H1 (cell line): ENCODE data around the gene NCL. TPM values are rescaled to one million over a fixed set of nuclear protein-coding genes. Genes with fewer than 3 reads are reported as not detected.

Source experiments
- JUN ChIP-seq: IDR thresholded peaks from 2 replicates; pipeline ENCODE4 v1.6.1; 2011; ENCODE audit warnings: low read depth, mild to moderate bottlenecking, improper control_type of control experiment, low read length
- JUND ChIP-seq: IDR thresholded peaks from 2 replicates; pipeline ENCODE4 v1.6.1; 2011; ENCODE audit warnings: mild to moderate bottlenecking, improper control_type of control experiment, low read length
- TAF1 ChIP-seq: IDR thresholded peaks from 2 replicates; pipeline ENCODE4 v1.6.1; 2011; ENCODE audit warnings: mild to moderate bottlenecking, low read depth, low read length
- polyA plus RNA-seq, 7 experiments: library from polyadenylated mRNA; depleted of rRNA in 3 of 7; stranded (reverse) in 5 of 7; unstranded in 2 of 7; fragments of >200 nt in 5 of 7; fragments of 200-250 nt in 2 of 7; gene quantifications; 1 replicate in 5 of 7; 2 replicates in 1 of 7; 4 replicates in 1 of 7; pipeline versions ENCODE4 v1.2.1 to v1.2.3, GENCODE V29; 2011 to 2013; ENCODE audit warnings: missing spikeins in 2 of 7, mixed read lengths in 2 of 7
- total RNA-seq: library from RNA; stranded (reverse); fragmentation: NEBNext Ultra II Directional; extraction: Animal tissue kit (Norgen Biotek cat#: 25700); gene quantifications from 2 replicates; pipeline ENCODE4 v1.2.1, GENCODE V29; 2021

NCL gene
- total and polyA plus RNA-seq, 2 of the 8 experiments (the other 6 are each of a cell fraction or from before 2014, with no cell fraction given) = 61.2 to 1,478 TPM

DNA sequence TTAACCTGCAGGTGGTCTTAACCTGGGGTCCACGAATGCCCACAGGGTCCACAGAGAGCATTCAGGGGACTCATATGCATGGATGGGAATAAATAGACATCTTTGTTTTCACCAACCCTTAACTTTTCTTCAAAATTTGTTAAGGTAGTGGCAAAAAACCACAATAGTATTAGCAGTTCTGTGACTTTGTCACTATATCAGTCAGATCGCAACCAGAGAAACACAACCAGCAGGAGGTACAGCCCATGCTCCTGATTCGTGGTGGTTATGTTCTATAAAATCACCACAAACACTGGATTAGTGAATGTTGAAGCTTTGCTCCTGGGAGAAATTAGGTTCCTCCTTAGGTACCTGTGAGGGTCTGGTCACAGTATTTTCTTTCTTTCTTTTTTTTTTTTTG lies 37.2 kb downstream of the NCL start (continued):
- TF ChIP-seq JUND (no peak), TAF1 (no peak), JUN (no peak)
